Sigmoid colon (tissue), 7 donors: ENCODE data around the gene GPHA2. TPM values are rescaled to one million over a fixed set of nuclear protein-coding genes. Genes with fewer than 3 reads are reported as not detected.

ENCODE experiments used
- DNase-seq: peaks from one replicate; pipeline ENCODE4 v3.0.0-alpha.2; 2019
- H3K27ac ChIP-seq, 4 donors: fragments of 200-600 bp; sonication (generic); one replicate each; pipeline ENCODE4 v1.5.1; 2016 to 2019; ENCODE audit warnings: mild to moderate bottlenecking in 1 of 4
- H3K27me3 ChIP-seq, 3 donors: fragments of 200-600 bp; sonication (generic); one replicate each; pipeline ENCODE4 v1.5.1; 2019; ENCODE audit warnings: mild to moderate bottlenecking in 1 of 3
- H3K36me3 ChIP-seq, 4 donors: fragments of 200-600 bp; sonication (generic); one replicate each; pipeline ENCODE4 v1.5.1; 2016 to 2019
- H3K4me1 ChIP-seq, 4 donors: fragments of 200-600 bp; sonication (generic); one replicate each; pipeline ENCODE4 v1.5.1; 2017 to 2019
- H3K4me3 ChIP-seq, 4 donors: fragments of 200-600 bp; sonication (generic); one replicate each; pipeline ENCODE4 v1.5.1; 2017 to 2019; ENCODE audit warnings: mild to moderate bottlenecking in 2 of 4, moderate library complexity in 1 of 4
- H3K9me3 ChIP-seq, 4 donors: fragments of 200-600 bp in 3 of 4; sonication (generic) in 3 of 4; one replicate each; pipeline versions ENCODE4 v1.5.1 to v1.6.1; 2013 to 2019
- CTCF ChIP-seq, 4 experiments: fragments of 450-650 bp in 3 of 4; fragments of 200-600 bp in 1 of 4; IDR thresholded peaks; one replicate each; pipeline ENCODE4 v1.5.1; 2016 to 2019; ENCODE audit warnings: antibody characterized with exemption in 4 of 4, mild to moderate bottlenecking in 3 of 4, moderate library complexity in 2 of 4
- EP300 ChIP-seq, 4 donors: sonication (generic); formaldehyde crosslinking; IDR thresholded peaks; one replicate each; pipeline ENCODE4 v1.6.1; 2017; ENCODE audit warnings: antibody characterized with exemption in 4 of 4
- POLR2A ChIP-seq, 2 donors: fragments of 450-650 bp; IDR thresholded peaks; one replicate each; pipeline ENCODE4 v1.6.1; 2016; ENCODE audit warnings: antibody characterized with exemption in 2 of 2, mild to moderate bottlenecking in 2 of 2, moderate library complexity in 2 of 2
- POLR2AphosphoS5 ChIP-seq, 4 donors: sonication (generic); formaldehyde crosslinking; IDR thresholded peaks; one replicate each; pipeline ENCODE4 v1.6.1; 2017; ENCODE audit warnings: antibody characterized with exemption in 4 of 4
- WGBS, 2 donors: extraction: QIAGEN DNeasy Blood & Tissue Kit; methylation state at CpG; one replicate each; pipeline ENCODE4 v1.1.7; 2013; 5-methylcytosine and 5-hydroxymethylcytosine counted together
- intact Hi-C: fragments of 100-400 bp; cut with DNase I; formaldehyde crosslinking; loops from one replicate; pipeline ENCODE4 v1.15.1; 2023
- polyA plus RNA-seq, 3 donors: library from polyadenylated mRNA; stranded (reverse); fragments of 200-250 nt; gene quantifications; one replicate each; pipeline ENCODE4 v1.2.3, GENCODE V29; 2013
- total RNA-seq, 4 donors: library from RNA; depleted of rRNA; stranded (reverse); fragments of >200 nt; gene quantifications; one replicate each; pipeline ENCODE4 v1.1.0, GENCODE V29; 2016
- donor health status: healthy with polysubstance abuse.
- donor health status: Bipolar disorder and iron deficiency.
- donor health status: healthy.

Gene GPHA2
- total and polyA plus RNA-seq, 7 donors = 0.47 to 2.9 TPM; not detected in 5

- Histone ChIP-seq H3K27ac (peak overlapping the region in 2 of 4 donors; percentile 93 to 95), H3K36me3 (peaks cover 7 to 39% (median 32%) of the 10 kb centered on the region in 4 donors), H3K4me1 (peaks cover 0 to 23% (median 22%) of the 10 kb centered on the region in 4 donors), H3K27me3 (no peaks in the 10 kb centered on the region), H3K4me3 (peak overlapping the region; percentile 64 to 93 (median 84)), H3K9me3 (no peaks in the 10 kb centered on the region)
- TF ChIP-seq POLR2A (IDR thresholded peaks at IDR 0.05) (no peak), CTCF (IDR thresholded peaks at IDR 0.05) (no peak)
- WGBS, 2 donors = 66 to 81% methylated on average over 24 of the region's 24 CpGs
- DNase-seq = no peak
- intact Hi-C loops = loop anchor here (2.0 kb wide), 1 partner anchor 71 kb away; the partner anchor contains the start of gene BATF2
These were observed 9.9 kb downstream of the GPHA2 start for GRCh38 chr11:64925536-64926436.

- TF ChIP-seq EP300 (IDR thresholded peaks at IDR 0.05) (no peak), POLR2A (IDR thresholded peaks at IDR 0.05) (no peak), CTCF (IDR thresholded peaks at IDR 0.05) (no peak), POLR2AphosphoS5 (IDR thresholded peaks at IDR 0.05) (no peak)
- WGBS, 2 donors = 0 to 1% methylated on average over 24 of the region's 24 CpGs
- Histone ChIP-seq H3K4me1 (peaks cover 0 to 23% (median 22%) of the 10 kb centered on the region in 4 donors), H3K27me3 (no peaks in the 10 kb centered on the region), H3K36me3 (peaks cover 4 to 30% (median 23%) of the 10 kb centered on the region in 4 donors), H3K27ac (peak overlapping the region; percentile 89 to 97 (median 94)), H3K4me3 (peak overlapping the region; percentile 64 to 93 (median 84)), H3K9me3 (no peaks in the 10 kb centered on the region)
- DNase-seq = peak; percentile 76
- intact Hi-C loops = loop anchor here (1.0 to 2.0 kb wide), 4 partner anchors 72 to 192 kb away; partner anchors contain the start of genes ARL2, BATF2, SNX15 and ZNHIT2
These were observed 10.8 kb downstream of the GPHA2 start for GRCh38 chr11:64924910-64925284.

- Histone ChIP-seq H3K27ac (peak within 1 kb of the TSS; percentile 89 to 97 (median 94)), H3K27me3 (no peaks in the 10 kb centered on the region), H3K4me1 (peaks cover 0 to 23% (median 22%) of the 10 kb centered on the region in 4 donors), H3K36me3 (peaks cover 0 to 23% (median 18%) of the 10 kb centered on the region in 4 donors), H3K4me3 (peak within 1 kb of the TSS; percentile 64 to 93 (median 84)), H3K9me3 (no peaks in the 10 kb centered on the region)
- 0 to 2% methylated on average over 47 of the region's 47 CpGs for WGBS, 2 donors
- TF ChIP-seq POLR2A (IDR thresholded peaks at IDR 0.05) (peak; percentile 67 to 81), POLR2AphosphoS5 (IDR thresholded peaks at IDR 0.05) (peak; percentile 90 to 95 (median 93)), CTCF (IDR thresholded peaks at IDR 0.05) (no peak), EP300 (IDR thresholded peaks at IDR 0.05) (peak in 1 of 4 donors; percentile 49)
- peak; percentile 98 for DNase-seq
- intact Hi-C loops = loop anchor here (1.0 to 2.0 kb wide), 4 partner anchors 73 to 193 kb away; partner anchors contain the start of genes ARL2, BATF2, SNX15 and ZNHIT2
These were observed 11.5 kb downstream of the GPHA2 start, which contains the start of gene PPP2R5B for GRCh38 chr11:64923944-64924909. TSS of gene PPP2R5B (plus strand) at chr11:64924689. CDS start at chr11:64925735, 1,046 bp downstream.

GRCh38 chr11:64923151-64923661, 12.5 kb downstream of the GPHA2 start:
- no peaks in the 10 kb centered on the region for H3K27me3 ChIP-seq
- peaks cover 0 to 29% (median 28%) of the 10 kb centered on the region in 4 donors for H3K4me1 ChIP-seq
- no peaks in the 10 kb centered on the region for H3K9me3 ChIP-seq
- peak; percentile 65 for DNase-seq
- no peak for TF ChIP-seq POLR2AphosphoS5 (IDR thresholded peaks at IDR 0.05)
- TF ChIP-seq CTCF (IDR thresholded peaks at IDR 0.05) = no peak
- no peak for TF ChIP-seq EP300 (IDR thresholded peaks at IDR 0.05)
- no peak for TF ChIP-seq POLR2A (IDR thresholded peaks at IDR 0.05)
- WGBS, 2 donors = 93 to 96% methylated on average over 11 of the region's 11 CpGs
- H3K36me3 ChIP-seq = peaks cover 0 to 13% (median 10%) of the 10 kb centered on the region in 4 donors
- peak overlapping the region; percentile 89 to 97 (median 94) for H3K27ac ChIP-seq
- peak overlapping the region in 2 of 4 donors; percentile 64 to 93 for H3K4me3 ChIP-seq
- intact Hi-C loops = no loop called here
